ENCODE measurements around the gene MCM6.

MCM6 gene

GRCh38 chr2:135862718-135863117 lies 13.5 kb downstream of the MCM6 start:
- DNase-seq, result no peak

GRCh38 chr2:135853401-135853800 lies 22.8 kb downstream of the MCM6 start:
- DNase-seq, result no peak

- DNase-seq, result no peak
Observed at GRCh38 chr2:135851858-135852257, 24.4 kb downstream of the MCM6 start.

GRCh38 chr2:135850892-135851668 lies 25.2 kb downstream of the MCM6 start:
- no peak for DNase-seq

- no peak for DNase-seq
Observed at GRCh38 chr2:135849087-135849486, 27.2 kb downstream of the MCM6 start.

- no peak for DNase-seq
Observed at GRCh38 chr2:135845997-135846396, 30.2 kb downstream of the MCM6 start.

GRCh38 chr2:135845257-135845656 lies 31.0 kb downstream of the MCM6 start:
- DNase-seq, result no peak

- DNase-seq, result no peak
Observed at GRCh38 chr2:135844301-135844895, 31.8 kb downstream of the MCM6 start.

GRCh38 chr2:135843671-135844070 lies 32.6 kb downstream of the MCM6 start:
- no peak for DNase-seq

GRCh38 chr2:135840601-135841000 lies 35.6 kb downstream of the MCM6 start:
- no peak for DNase-seq

GRCh38 chr2:135839713-135840112 lies 36.5 kb downstream of the MCM6 start:
- no peak for DNase-seq

GRCh38 chr2:135838502-135838901 lies 37.7 kb downstream of the MCM6 start:
- no peak for DNase-seq

GRCh38 chr2:135836596-135837270 lies 39.5 kb downstream of the MCM6 start, which contains the start of gene LCT:
Gene LCT, minus strand, starts transcription at chr2:135837184. Its CDS starts 15 bp downstream, at chr2:135837169.
- no peak for DNase-seq

GRCh38 chr2:135832891-135833290 lies 43.4 kb downstream of the MCM6 start:
- DNase-seq, result no peak

GRCh38 chr2:135831180-135831812 lies 44.9 kb downstream of the MCM6 start:
- DNase-seq, result no peak

GRCh38 chr2:135829378-135830135 lies 46.7 kb downstream of the MCM6 start:
- DNase-seq, result no peak

GRCh38 chr2:135826544-135826943 lies 49.7 kb downstream of the MCM6 start:
- DNase-seq, result no peak

GRCh38 chr2:135825550-135826176 lies 50.6 kb downstream of the MCM6 start:
- no peak for DNase-seq

- no peak for DNase-seq
Observed at GRCh38 chr2:135825131-135825530, 51.1 kb downstream of the MCM6 start.

- DNase-seq, result no peak
Observed at GRCh38 chr2:135822855-135823254, 53.4 kb downstream of the MCM6 start.

GRCh38 chr2:135821190-135821589 lies 55.1 kb downstream of the MCM6 start:
- no peak for DNase-seq

- no peak for DNase-seq
Observed at GRCh38 chr2:135820003-135820618, 56.1 kb downstream of the MCM6 start.
